Measurements from ENCODE around the gene NETO2. TPM values are rescaled to one million over a fixed set of nuclear protein-coding genes. Genes with fewer than 3 reads are reported as not detected.

NETO2 gene
- total and polyA plus RNA-seq, 9 of the 15 experiments (the other 6 are each of a cell fraction or from before 2014, with no cell fraction given) = 4.1 to 37.0 (median 22.2) TPM

- TF ChIP-seq AFF1 (IDR thresholded peaks at IDR 0.05; ENCODE audit: low read depth in 1 of 2, partially characterized antibody in 2 of 2) (no peak), ZNF431 (CRISPR knock-in tag; IDR thresholded peaks at IDR 0.05) (no peak), GATA2 (CRISPR knock-in tag; IDR thresholded peaks at IDR 0.05) (no peak), RNF2 (IDR thresholded peaks at IDR 0.05) (no peak), TCF7 (IDR thresholded peaks at IDR 0.05; ENCODE audit: borderline replicate concordance) (no peak), MED1 (CRISPR knock-in tag; IDR thresholded peaks at IDR 0.05; ENCODE audit: borderline replicate concordance) (no peak), HCFC1 (IDR thresholded peaks at IDR 0.05; ENCODE audit: low read depth, low read length) (no peak)
- TF ChIP-seq, protein P1, sequence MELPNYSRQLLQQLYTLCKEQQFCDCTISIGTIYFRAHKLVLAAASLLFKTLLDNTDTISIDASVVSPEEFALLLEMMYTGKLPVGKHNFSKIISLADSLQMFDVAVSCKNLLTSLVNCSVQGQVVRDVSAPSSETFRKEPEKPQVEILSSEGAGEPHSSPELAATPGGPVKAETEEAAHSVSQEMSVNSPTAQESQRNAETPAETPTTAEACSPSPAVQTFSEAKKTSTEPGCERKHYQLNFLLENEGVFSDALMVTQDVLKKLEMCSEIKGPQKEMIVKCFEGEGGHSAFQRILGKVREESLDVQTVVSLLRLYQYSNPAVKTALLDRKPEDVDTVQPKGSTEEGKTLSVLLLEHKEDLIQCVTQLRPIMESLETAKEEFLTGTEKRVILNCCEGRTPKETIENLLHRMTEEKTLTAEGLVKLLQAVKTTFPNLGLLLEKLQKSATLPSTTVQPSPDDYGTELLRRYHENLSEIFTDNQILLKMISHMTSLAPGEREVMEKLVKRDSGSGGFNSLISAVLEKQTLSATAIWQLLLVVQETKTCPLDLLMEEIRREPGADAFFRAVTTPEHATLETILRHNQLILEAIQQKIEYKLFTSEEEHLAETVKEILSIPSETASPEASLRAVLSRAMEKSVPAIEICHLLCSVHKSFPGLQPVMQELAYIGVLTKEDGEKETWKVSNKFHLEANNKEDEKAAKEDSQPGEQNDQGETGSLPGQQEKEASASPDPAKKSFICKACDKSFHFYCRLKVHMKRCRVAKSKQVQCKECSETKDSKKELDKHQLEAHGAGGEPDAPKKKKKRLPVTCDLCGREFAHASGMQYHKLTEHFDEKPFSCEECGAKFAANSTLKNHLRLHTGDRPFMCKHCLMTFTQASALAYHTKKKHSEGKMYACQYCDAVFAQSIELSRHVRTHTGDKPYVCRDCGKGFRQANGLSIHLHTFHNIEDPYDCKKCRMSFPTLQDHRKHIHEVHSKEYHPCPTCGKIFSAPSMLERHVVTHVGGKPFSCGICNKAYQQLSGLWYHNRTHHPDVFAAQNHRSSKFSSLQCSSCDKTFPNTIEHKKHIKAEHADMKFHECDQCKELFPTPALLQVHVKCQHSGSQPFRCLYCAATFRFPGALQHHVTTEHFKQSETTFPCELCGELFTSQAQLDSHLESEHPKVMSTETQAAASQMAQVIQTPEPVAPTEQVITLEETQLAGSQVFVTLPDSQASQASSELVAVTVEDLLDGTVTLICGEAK (IDR thresholded peaks at IDR 0.05) = no peak
- TF ChIP-seq, protein P1 (CRISPR knock-in tag; IDR thresholded peaks at IDR 0.05) = no peak
- TF ChIP-seq, protein P2, sequence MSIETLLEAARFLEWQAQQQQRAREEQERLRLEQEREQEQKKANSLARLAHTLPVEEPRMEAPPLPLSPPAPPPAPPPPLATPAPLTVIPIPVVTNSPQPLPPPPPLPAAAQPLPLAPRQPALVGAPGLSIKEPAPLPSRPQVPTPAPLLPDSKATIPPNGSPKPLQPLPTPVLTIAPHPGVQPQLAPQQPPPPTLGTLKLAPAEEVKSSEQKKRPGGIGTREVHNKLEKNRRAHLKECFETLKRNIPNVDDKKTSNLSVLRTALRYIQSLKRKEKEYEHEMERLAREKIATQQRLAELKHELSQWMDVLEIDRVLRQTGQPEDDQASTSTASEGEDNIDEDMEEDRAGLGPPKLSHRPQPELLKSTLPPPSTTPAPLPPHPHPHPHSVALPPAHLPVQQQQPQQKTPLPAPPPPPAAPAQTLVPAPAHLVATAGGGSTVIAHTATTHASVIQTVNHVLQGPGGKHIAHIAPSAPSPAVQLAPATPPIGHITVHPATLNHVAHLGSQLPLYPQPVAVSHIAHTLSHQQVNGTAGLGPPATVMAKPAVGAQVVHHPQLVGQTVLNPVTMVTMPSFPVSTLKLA (conservative IDR thresholded peaks at IDR 0.05) = no peak
- TF ChIP-seq, protein P3, sequence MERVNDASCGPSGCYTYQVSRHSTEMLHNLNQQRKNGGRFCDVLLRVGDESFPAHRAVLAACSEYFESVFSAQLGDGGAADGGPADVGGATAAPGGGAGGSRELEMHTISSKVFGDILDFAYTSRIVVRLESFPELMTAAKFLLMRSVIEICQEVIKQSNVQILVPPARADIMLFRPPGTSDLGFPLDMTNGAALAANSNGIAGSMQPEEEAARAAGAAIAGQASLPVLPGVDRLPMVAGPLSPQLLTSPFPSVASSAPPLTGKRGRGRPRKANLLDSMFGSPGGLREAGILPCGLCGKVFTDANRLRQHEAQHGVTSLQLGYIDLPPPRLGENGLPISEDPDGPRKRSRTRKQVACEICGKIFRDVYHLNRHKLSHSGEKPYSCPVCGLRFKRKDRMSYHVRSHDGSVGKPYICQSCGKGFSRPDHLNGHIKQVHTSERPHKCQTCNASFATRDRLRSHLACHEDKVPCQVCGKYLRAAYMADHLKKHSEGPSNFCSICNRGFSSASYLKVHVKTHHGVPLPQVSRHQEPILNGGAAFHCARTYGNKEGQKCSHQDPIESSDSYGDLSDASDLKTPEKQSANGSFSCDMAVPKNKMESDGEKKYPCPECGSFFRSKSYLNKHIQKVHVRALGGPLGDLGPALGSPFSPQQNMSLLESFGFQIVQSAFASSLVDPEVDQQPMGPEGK (CRISPR knock-in tag; IDR thresholded peaks at IDR 0.05; ENCODE audit: borderline replicate concordance) = no peak
Observed at GRCh38 chr16:47079860-47080259, 63.9 kb downstream of the NETO2 start (continued).
